ENCODE results near the gene AGPAT3.
"Not testable (repeated sequence)": the region's sequence is repeated elsewhere in the genome, so short reads cannot be mapped to it uniquely, and the experiment has no call there.

The AGPAT3 gene

DNA sequence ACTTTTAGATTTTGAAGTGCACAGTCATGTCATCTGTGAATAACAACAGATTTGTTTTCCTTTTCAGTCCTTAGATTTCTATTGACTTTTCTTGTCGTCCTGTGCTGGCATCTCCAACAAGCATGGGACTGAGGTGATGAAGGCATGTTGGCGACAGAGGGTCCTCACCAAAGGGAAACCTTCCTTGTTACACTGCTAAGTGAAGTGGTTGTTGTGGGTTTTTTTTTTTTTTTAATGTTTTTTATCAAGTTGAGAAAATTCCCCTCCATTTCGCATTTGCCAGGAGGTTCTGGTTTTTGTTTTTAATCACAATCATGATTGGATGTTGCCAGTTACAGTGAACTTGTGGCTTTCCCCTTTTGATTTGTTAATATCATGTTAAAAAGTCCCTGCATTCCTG lies 24.0 kb downstream of the AGPAT3 start:
- TF ChIP-seq TAF1 (IDR thresholded peaks at IDR 0.05; ENCODE audit: borderline replicate concordance, low read depth, low read length) (no peak), POLR2AphosphoS5 (IDR thresholded peaks at IDR 0.05; ENCODE audit: low read depth, low read length) (no peak), POLR2A (IDR thresholded peaks at IDR 0.05; ENCODE audit: low read depth, low read length) (no peak)
- FAIRE-seq (no peak), DNase-seq (ENCODE audit: insufficient read length) (no peak)

DNA sequence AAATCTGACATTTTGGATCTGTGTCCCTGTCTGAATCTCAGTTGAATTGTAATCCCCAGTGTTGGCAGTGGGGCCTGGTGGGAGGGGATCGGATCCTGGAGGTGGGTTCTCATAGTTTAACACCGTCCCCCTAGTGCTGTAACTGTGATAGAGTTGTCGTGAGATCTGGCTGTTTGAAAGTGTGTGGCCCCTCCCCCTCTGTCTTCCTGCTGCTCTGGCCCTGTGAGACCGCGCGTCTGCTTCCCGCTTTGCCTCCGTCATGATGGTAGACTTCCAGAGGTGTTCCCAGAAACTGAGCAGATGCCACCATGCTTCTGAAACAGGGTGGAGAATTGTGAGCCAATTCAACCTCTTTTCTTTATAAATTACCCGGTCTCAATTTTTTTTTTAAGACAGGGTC lies 25.0 kb downstream of the AGPAT3 start:
- DNase-seq (ENCODE audit: insufficient read length) (no peak), FAIRE-seq (no peak)

DNA sequence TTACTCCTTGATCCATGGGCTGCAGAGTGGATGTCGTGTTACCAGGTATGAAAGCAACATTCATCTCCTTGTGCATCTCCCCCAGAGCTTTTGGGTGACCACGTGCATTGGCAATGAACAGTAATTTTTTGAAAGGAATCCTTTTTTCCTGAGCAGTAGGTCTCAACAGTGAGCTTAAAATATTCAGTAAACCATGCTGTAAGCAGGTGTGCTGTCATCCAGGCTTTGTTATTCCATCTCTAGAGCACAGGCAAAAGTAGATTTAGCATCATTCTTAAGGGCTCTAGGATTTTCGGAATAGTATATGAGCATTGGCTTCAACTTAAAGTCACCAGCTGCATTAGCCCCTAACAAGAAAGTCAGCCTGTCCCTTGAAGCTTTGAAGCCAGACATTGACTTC lies 27.3 kb downstream of the AGPAT3 start:
- TF ChIP-seq TAF1 (IDR thresholded peaks at IDR 0.05; ENCODE audit: borderline replicate concordance, low read depth, low read length) = no peak
- TF ChIP-seq POLR2AphosphoS5 (IDR thresholded peaks at IDR 0.05; ENCODE audit: low read depth, low read length) = no peak
- no peak for TF ChIP-seq POLR2A (IDR thresholded peaks at IDR 0.05; ENCODE audit: low read depth, low read length)
- FAIRE-seq = no peak
- DNase-seq (ENCODE audit: insufficient read length) = no peak

More for the DNA sequence above, 25.0 kb downstream of the AGPAT3 start:
- no peak for TF ChIP-seq TAF1 (IDR thresholded peaks at IDR 0.05; ENCODE audit: borderline replicate concordance, low read depth, low read length)
- no peak for TF ChIP-seq POLR2A (IDR thresholded peaks at IDR 0.05; ENCODE audit: low read depth, low read length)
- no peak for TF ChIP-seq POLR2AphosphoS5 (IDR thresholded peaks at IDR 0.05; ENCODE audit: low read depth, low read length)

DNA sequence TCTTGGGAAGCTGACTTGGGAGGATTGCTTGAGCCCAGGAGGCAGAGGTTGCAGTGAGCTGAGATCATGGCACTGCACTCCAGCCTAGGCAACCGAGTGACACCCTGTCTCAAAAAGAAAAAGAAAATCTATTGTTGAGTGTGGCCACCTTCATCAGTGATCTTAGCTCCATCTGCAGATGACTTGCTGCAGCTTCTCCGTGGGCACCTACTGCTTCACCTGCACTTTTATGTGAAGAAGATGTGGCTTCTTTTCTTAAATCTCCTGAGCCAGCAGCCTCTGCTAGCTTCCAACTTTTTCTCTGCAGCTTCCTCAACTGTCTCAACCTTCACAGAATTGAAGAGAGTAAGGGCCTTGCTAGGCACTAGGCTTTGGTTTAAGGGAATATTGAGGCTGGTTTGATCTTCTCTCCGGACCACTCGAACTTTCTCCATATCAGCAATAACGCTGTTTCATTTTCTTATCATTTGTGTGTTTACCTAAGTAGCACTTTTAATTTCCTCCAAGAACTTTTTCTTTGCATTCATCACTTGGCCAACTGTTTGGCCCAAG lies 28.0 kb downstream of the AGPAT3 start:
- TF ChIP-seq POLR2A (IDR thresholded peaks at IDR 0.05; ENCODE audit: low read depth, low read length) = no peak
- TF ChIP-seq POLR2AphosphoS5 (IDR thresholded peaks at IDR 0.05; ENCODE audit: low read depth, low read length) = no peak
- no peak for TF ChIP-seq TAF1 (IDR thresholded peaks at IDR 0.05; ENCODE audit: borderline replicate concordance, low read depth, low read length)
- peak; percentile 9 for FAIRE-seq
- no peak for DNase-seq (ENCODE audit: insufficient read length)

DNA sequence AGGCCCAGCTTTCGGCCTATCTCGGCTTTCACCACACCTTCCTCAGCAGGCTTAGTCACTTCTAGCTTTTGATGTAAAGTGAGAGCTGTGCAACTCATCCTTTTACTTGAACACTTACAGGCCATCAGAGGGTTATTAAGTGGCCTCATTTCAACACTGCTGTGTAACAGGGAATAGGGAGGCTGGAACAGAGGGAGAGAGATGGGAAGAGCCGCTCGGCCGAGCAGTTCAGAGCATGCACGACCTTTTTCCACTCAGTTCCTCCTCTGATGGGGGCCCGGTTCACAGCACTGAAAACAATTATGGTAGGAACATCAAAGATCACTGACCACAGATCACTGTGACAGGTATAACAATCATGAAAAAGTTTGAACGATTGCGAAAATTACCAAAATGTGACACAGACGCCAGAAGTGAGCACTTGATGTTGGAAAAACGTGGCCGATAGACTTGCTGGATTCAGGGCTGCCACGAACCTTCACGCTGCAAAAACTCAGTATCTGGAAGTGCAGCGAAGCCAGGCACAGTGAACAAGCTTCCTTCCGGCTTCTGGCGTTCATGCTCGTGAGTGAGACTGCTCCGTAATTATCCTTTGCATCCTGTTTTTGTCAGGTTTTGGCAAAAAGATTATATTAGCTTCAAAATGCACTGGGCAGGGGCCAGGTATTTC lies 28.6 kb downstream of the AGPAT3 start:
- peak; percentile 86 for FAIRE-seq
- DNase-seq (ENCODE audit: insufficient read length) = no peak
- TF ChIP-seq POLR2A (IDR thresholded peaks at IDR 0.05; ENCODE audit: low read depth, low read length) (no peak), TAF1 (IDR thresholded peaks at IDR 0.05; ENCODE audit: borderline replicate concordance, low read depth, low read length) (no peak), POLR2AphosphoS5 (IDR thresholded peaks at IDR 0.05; ENCODE audit: low read depth, low read length) (no peak)

DNA sequence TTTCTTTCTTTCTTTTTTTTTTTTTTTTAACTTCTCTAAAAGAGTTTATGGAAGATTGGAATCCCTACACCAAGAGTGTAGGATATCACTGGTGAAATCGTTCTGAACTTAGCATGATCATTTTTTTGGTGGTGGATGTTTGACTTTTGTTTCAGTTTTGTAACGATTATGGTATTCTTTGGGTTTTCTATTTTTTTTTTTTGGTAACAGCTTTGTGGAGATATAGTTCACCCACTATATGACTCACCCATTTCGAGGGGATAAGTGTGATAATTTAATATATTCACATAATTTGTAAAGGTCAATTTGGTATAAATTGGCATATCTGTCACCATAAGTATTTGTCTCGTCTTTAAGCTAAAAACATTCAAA lies 29.2 kb downstream of the AGPAT3 start:
- FAIRE-seq (no peak), DNase-seq (ENCODE audit: insufficient read length) (no peak)
- TF ChIP-seq POLR2AphosphoS5 (IDR thresholded peaks at IDR 0.05; ENCODE audit: low read depth, low read length) (no peak), POLR2A (IDR thresholded peaks at IDR 0.05; ENCODE audit: low read depth, low read length) (no peak), TAF1 (IDR thresholded peaks at IDR 0.05; ENCODE audit: borderline replicate concordance, low read depth, low read length) (no peak)

DNA sequence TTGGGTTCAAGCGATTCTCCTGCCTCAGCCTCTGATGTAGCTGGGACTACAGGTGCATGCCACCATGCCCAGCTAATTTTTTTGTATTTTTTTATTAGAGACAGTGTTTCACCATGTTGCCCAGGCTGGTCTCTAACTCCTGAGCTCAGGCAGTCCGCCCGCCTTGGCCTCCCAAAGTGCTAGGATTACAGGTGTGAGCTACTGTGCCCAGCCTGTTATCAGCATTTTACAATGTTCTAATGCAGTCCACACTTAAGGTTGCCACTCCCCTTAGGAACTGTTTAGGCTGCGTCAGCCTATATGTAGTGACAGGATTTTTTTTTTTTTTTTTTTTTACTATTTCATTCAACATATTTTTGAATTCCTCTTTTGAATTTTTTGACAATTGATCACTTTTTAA lies 30.2 kb downstream of the AGPAT3 start:
- TF ChIP-seq POLR2AphosphoS5 (IDR thresholded peaks at IDR 0.05; ENCODE audit: low read depth, low read length) = no peak
- TF ChIP-seq TAF1 (IDR thresholded peaks at IDR 0.05; ENCODE audit: borderline replicate concordance, low read depth, low read length) = no peak
- no peak for TF ChIP-seq POLR2A (IDR thresholded peaks at IDR 0.05; ENCODE audit: low read depth, low read length)
- DNase-seq (ENCODE audit: insufficient read length) (no peak), FAIRE-seq (no peak)

DNA sequence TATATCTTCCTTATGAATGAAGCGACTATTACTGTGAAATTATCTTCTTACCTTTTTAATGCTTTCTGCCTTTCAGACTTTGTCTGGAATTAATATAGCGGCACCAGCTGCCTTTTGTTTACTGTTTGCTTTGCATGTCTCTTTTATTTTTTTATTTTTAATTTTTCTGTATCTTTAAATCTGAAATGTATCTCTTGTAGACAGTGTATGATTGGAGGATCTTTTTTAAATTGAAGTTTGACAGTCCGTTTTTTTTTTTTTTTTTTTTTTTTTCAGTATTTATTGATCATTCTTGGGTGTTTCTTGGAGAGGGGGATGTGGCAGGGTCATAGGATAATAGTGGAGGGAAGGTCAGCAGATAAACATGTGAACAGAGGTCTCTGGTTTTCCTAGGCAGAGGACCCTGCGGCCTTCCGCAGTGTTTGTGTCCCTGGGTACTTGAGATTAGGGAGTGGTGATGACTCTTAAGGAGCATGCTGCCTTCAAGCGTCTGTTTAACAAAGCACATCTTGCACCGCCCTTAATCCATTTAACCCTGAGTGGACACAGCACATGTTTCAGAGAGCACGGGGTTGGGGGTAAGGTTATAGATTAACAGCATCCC lies 31.8 kb downstream of the AGPAT3 start:
- not testable (repeated sequence) for FAIRE-seq

DNA sequence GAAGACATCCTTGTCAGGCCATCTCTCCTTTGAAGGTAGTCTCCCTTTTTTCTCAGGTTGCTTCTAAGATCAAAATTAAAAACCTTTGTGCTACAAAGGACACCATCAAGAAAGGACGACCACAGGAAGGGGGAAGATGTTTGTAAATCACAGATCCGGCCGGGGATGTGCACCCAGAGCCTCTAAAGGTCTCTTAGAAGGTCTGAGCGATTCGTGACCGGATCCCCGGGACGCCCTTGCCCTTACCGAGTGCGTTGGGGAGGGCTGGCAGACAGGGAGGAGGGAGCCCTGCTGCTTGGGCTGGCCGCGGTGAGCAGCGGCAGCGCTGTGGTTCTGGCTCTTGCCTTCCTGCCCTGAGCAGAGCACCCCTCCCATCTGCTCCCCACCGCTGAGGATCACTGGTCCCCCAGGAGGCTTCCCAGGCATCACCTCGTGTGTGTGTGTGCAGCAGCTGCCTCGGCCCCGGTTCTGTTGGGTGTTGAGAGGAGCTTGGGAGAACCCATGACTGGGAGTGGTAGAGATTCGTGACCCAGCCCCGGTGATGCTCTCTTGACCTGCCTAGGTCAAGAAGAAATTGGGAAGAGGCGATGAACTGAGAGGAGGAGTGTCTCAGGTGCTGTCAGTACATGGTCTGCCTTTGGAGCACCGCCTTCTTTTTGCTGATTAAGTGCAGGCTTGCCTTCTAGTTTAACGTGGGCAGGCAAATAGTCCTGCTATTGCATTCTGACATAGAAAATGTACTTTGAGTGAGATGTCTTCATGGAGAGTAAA lies 34.5 kb downstream of the AGPAT3 start:
- DNase-seq (ENCODE audit: insufficient read length) = no peak
- no peak for FAIRE-seq
- TF ChIP-seq POLR2AphosphoS5 (IDR thresholded peaks at IDR 0.05; ENCODE audit: low read depth, low read length) (no peak), TAF1 (IDR thresholded peaks at IDR 0.05; ENCODE audit: borderline replicate concordance, low read depth, low read length) (no peak), POLR2A (IDR thresholded peaks at IDR 0.05; ENCODE audit: low read depth, low read length) (no peak)

More for the DNA sequence above, 31.8 kb downstream of the AGPAT3 start:
- DNase-seq (ENCODE audit: insufficient read length) = not testable (repeated sequence)

DNA sequence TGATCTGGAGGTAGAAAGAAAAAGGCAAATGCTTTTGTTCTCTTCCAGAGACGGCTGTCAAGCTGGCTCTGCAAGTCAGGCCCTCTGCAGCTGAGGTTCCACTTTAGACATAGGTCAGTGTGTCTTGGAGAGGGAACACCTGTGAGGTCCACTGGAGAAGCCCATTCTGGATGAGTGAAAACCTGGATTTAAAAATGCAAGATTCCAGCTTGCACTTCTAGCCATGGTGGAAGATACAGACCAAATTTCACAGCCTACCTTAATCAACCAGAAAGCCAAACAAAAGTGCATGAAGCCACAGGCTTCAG lies 35.0 kb downstream of the AGPAT3 start:
- TF ChIP-seq POLR2A (IDR thresholded peaks at IDR 0.05; ENCODE audit: low read depth, low read length) = no peak
- no peak for TF ChIP-seq POLR2AphosphoS5 (IDR thresholded peaks at IDR 0.05; ENCODE audit: low read depth, low read length)
- no peak for TF ChIP-seq TAF1 (IDR thresholded peaks at IDR 0.05; ENCODE audit: borderline replicate concordance, low read depth, low read length)
- no peak for DNase-seq (ENCODE audit: insufficient read length)
- no peak for FAIRE-seq

DNA sequence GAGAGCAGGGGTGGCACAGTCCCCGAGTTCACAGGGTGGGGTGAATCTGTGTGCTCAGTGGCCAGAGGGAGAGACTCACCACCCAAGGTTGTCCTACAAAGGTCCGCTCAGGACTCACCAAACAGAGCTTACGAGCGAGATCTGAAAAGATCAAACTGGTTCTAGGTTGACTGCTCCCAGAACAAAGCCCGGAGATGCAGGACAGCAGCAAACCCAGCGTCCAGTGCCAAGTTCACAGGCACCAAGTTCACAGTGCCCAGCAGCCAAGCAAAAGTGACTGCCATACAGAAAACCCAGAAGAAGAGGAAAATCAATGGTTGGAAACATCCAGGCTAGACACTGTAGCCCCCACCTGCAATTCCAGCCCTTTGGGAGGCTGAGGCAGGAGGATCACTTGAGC lies 35.7 kb downstream of the AGPAT3 start:
- FAIRE-seq (no peak), DNase-seq (ENCODE audit: insufficient read length) (no peak)
- TF ChIP-seq POLR2AphosphoS5 (IDR thresholded peaks at IDR 0.05; ENCODE audit: low read depth, low read length) (no peak), TAF1 (IDR thresholded peaks at IDR 0.05; ENCODE audit: borderline replicate concordance, low read depth, low read length) (no peak), POLR2A (IDR thresholded peaks at IDR 0.05; ENCODE audit: low read depth, low read length) (no peak)

DNA sequence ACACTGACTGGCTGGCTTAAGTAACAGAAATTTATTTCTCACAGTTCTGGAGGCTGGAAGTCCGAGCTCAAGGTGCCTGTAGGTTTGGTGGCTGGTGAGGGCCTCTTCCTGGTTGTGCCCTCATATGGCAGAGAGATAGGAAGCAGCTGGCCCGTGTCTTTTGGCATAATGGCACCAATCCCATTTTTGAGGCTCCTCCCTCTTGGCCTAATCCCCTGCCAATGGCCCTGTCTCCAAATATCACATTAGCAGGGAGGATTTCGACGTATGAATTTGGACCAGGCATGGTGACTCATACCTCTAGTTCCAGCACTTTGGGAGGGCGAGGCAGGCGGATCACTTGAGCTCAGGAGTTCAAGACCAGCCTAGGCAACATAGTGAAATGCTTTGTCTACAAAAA lies 37.4 kb downstream of the AGPAT3 start:
- no peak for DNase-seq (ENCODE audit: insufficient read length)
- no peak for TF ChIP-seq POLR2AphosphoS5 (IDR thresholded peaks at IDR 0.05; ENCODE audit: low read depth, low read length)
- TF ChIP-seq POLR2A (IDR thresholded peaks at IDR 0.05; ENCODE audit: low read depth, low read length) = no peak
- TF ChIP-seq TAF1 (IDR thresholded peaks at IDR 0.05; ENCODE audit: borderline replicate concordance, low read depth, low read length) = no peak
- no peak for FAIRE-seq

Data from GM12892 (cell line).